CD4-positive, CD25-positive, alpha-beta regulatory T cell (primary cell): Measurements from ENCODE around the gene HK1. TPM values are rescaled to one million over a fixed set of nuclear protein-coding genes. Genes with fewer than 3 reads are reported as not detected.
A peak's percentile ranks its signal among the peaks of the same experiment; 100 is the strongest.

Source experiments
- ATAC-seq, 2 donors: fragments of 150-1000 bp; cut with Tn5 transposase; one replicate each; pipeline ENCODE4 v1.10.0; 2021; ENCODE audit warnings: low read depth in 2 of 2, moderate number of reproducible peaks in 2 of 2, moderate library complexity in 1 of 2
- DNase-seq, 3 donors: peaks; one replicate each; pipeline versions ENCODE4 v3.0.0 to v3.0.0-alpha.2; 2012 to 2022; ENCODE audit warnings: mixed read lengths in 1 of 3
- H3K27ac ChIP-seq: one replicate; pipeline ENCODE4 v1.7.0; 2013; ENCODE audit warnings: mild to moderate bottlenecking, low read length; ENCODE audit not compliant: insufficient read depth, poor library complexity, severe bottlenecking
- H3K27me3 ChIP-seq: one replicate; pipeline ENCODE4 v1.7.0; 2013; ENCODE audit warnings: low read length; ENCODE audit not compliant: control insufficient read depth, insufficient read depth
- H3K36me3 ChIP-seq: one replicate; pipeline ENCODE4 v1.7.0; 2013; ENCODE audit warnings: mild to moderate bottlenecking, low read length, moderate library complexity; ENCODE audit not compliant: control insufficient read depth, insufficient read depth
- H3K4me1 ChIP-seq: 2 replicates; pipeline ENCODE4 v1.7.0; 2013; ENCODE audit warnings: mild to moderate bottlenecking, low read length; ENCODE audit not compliant: insufficient read depth, control insufficient read depth, poor library complexity, severe bottlenecking
- H3K4me3 ChIP-seq: one replicate; pipeline ENCODE4 v1.7.0; 2013; ENCODE audit warnings: low read depth, mild to moderate bottlenecking, low read length, moderate library complexity
- H3K9me3 ChIP-seq, 2 experiments: 1 replicate in 1 of 2; 2 replicates in 1 of 2; pipeline ENCODE4 v1.7.0; 2013; ENCODE audit warnings: low read length in 2 of 2, mild to moderate bottlenecking in 1 of 2, moderate library complexity in 1 of 2; ENCODE audit not compliant: control insufficient read depth in 2 of 2
- H3K27ac Mint-ChIP-seq, 3 donors: one replicate each; pipeline ENCODE4 v1.8.0; 2020 to 2022; ENCODE audit warnings: mild to moderate bottlenecking in 3 of 3, mixed read lengths in 3 of 3, moderate library complexity in 2 of 3
- H3K27me3 Mint-ChIP-seq: one replicate; pipeline ENCODE4 v1.8.0; 2022; ENCODE audit warnings: mild to moderate bottlenecking, mixed read lengths
- H3K36me3 Mint-ChIP-seq: one replicate; pipeline ENCODE4 v1.8.0; 2020; ENCODE audit warnings: mixed read lengths
- H3K4me1 Mint-ChIP-seq, 4 donors: one replicate each; pipeline ENCODE4 v1.8.0; 2020 to 2022; ENCODE audit warnings: mixed read lengths in 4 of 4, mild to moderate bottlenecking in 1 of 4
- H3K4me3 Mint-ChIP-seq, 4 donors: one replicate each; pipeline ENCODE4 v1.8.0; 2020 to 2022; ENCODE audit warnings: mild to moderate bottlenecking in 4 of 4, mixed read lengths in 4 of 4, moderate library complexity in 3 of 4
- H3K9me3 Mint-ChIP-seq, 7 donors: one replicate each; pipeline ENCODE4 v1.8.0; 2020 to 2022; ENCODE audit warnings: mixed read lengths in 7 of 7, mild to moderate bottlenecking in 3 of 7, moderate library complexity in 2 of 7
- polyA plus RNA-seq, 4 donors: library from polyadenylated mRNA; unstranded; fragments of 300-500 nt; fragmentation: Illumina TruSeq; gene quantifications; one replicate each; pipeline ENCODE4 v1.2.3, GENCODE V29; 2021
- total RNA-seq: library from RNA; stranded (reverse); gene quantifications from one replicate; pipeline ENCODE4 v1.2.3, GENCODE V29; 2022

The HK1 gene
- total and polyA plus RNA-seq, 5 donors from 2014 or later = 86.4 to 115 (median 102) TPM

GRCh38 chr10:69336952-69337295 is 58.6 kb downstream of the HK1 start:
- peaks cover 24 to 77% (median 54%) of the 10 kb centered on the region in 4 donors for H3K4me1 Mint-ChIP-seq
- peak overlapping the region in 1 of 3 donors; percentile 7 for H3K27ac Mint-ChIP-seq
- Histone ChIP-seq H3K27me3 (no peaks in the 10 kb centered on the region), H3K36me3 (peaks cover 7% of the 10 kb centered on the region), H3K4me1 (peaks cover 40% of the 10 kb centered on the region), H3K4me3 (no peak overlapping the region), H3K27ac (no peak overlapping the region), H3K9me3 (no peaks in the 10 kb centered on the region)
- peaks cover 3% of the 10 kb centered on the region for H3K36me3 Mint-ChIP-seq
- no peak overlapping the region for H3K4me3 Mint-ChIP-seq
- H3K27me3 Mint-ChIP-seq = no peaks in the 10 kb centered on the region
- no peak for ATAC-seq
- no peak for DNase-seq
- no peaks in the 10 kb centered on the region for H3K9me3 Mint-ChIP-seq

- Histone ChIP-seq H3K9me3 (no peaks in the 10 kb centered on the region), H3K27ac (no peak overlapping the region), H3K27me3 (no peaks in the 10 kb centered on the region), H3K4me1 (peaks cover 44% of the 10 kb centered on the region), H3K4me3 (no peak overlapping the region), H3K36me3 (peaks cover 7% of the 10 kb centered on the region)
- Mint-ChIP-seq H3K4me1 (peaks cover 22 to 79% (median 58%) of the 10 kb centered on the region in 4 donors), H3K36me3 (peaks cover 5% of the 10 kb centered on the region), H3K27me3 (no peaks in the 10 kb centered on the region), H3K9me3 (no peaks in the 10 kb centered on the region), H3K27ac (peak overlapping the region; percentile 13 to 66 (median 65)), H3K4me3 (no peak overlapping the region)
- no peak for ATAC-seq
- DNase-seq = no peak
Observed at GRCh38 chr10:69337296-69338132, 59.2 kb downstream of the HK1 start.

GRCh38 chr10:69338133-69338456 is 59.8 kb downstream of the HK1 start:
- Mint-ChIP-seq H3K36me3 (peaks cover 8% of the 10 kb centered on the region), H3K4me3 (peak overlapping the region in 1 of 4 donors; percentile 60), H3K4me1 (peaks cover 23 to 79% (median 57%) of the 10 kb centered on the region in 4 donors), H3K9me3 (no peaks in the 10 kb centered on the region), H3K27ac (peak overlapping the region; percentile 42 to 66 (median 65)), H3K27me3 (no peaks in the 10 kb centered on the region)
- Histone ChIP-seq H3K27me3 (no peaks in the 10 kb centered on the region), H3K4me3 (no peak overlapping the region), H3K36me3 (peaks cover 2% of the 10 kb centered on the region), H3K4me1 (peaks cover 43% of the 10 kb centered on the region), H3K27ac (no peak overlapping the region), H3K9me3 (no peaks in the 10 kb centered on the region)
- DNase-seq = no peak
- no peak for ATAC-seq

GRCh38 chr10:69338547-69339450 is 60.5 kb downstream of the HK1 start:
- DNase-seq (no peak), ATAC-seq (no peak)
- Mint-ChIP-seq H3K9me3 (no peaks in the 10 kb centered on the region), H3K4me3 (peak overlapping the region in 1 of 4 donors; percentile 65), H3K36me3 (peaks cover 8% of the 10 kb centered on the region), H3K27ac (peak overlapping the region; percentile 42 to 91 (median 88)), H3K27me3 (no peaks in the 10 kb centered on the region), H3K4me1 (peaks cover 23 to 85% (median 62%) of the 10 kb centered on the region in 4 donors)
- H3K27ac ChIP-seq = no peak overlapping the region
- peaks cover 37% of the 10 kb centered on the region for H3K4me1 ChIP-seq
- no peak overlapping the region for H3K4me3 ChIP-seq
- no peaks in the 10 kb centered on the region for H3K9me3 ChIP-seq
- H3K27me3 ChIP-seq = no peaks in the 10 kb centered on the region
- H3K36me3 ChIP-seq = no peaks in the 10 kb centered on the region

GRCh38 chr10:69340695-69341094 is 62.4 kb downstream of the HK1 start:
- H3K36me3 Mint-ChIP-seq = peaks cover 20% of the 10 kb centered on the region
- H3K9me3 Mint-ChIP-seq = no peaks in the 10 kb centered on the region
- peak overlapping the region in 1 of 4 donors; percentile 46 for H3K4me3 Mint-ChIP-seq
- Histone ChIP-seq H3K36me3 (no peaks in the 10 kb centered on the region), H3K4me3 (no peak overlapping the region), H3K9me3 (no peaks in the 10 kb centered on the region), H3K27me3 (no peaks in the 10 kb centered on the region), H3K4me1 (peaks cover 40% of the 10 kb centered on the region), H3K27ac (no peak overlapping the region)
- peaks cover 32 to 86% (median 68%) of the 10 kb centered on the region in 4 donors for H3K4me1 Mint-ChIP-seq
- peak overlapping the region in 1 of 3 donors; percentile 46 for H3K27ac Mint-ChIP-seq
- no peaks in the 10 kb centered on the region for H3K27me3 Mint-ChIP-seq
- ATAC-seq (no peak), DNase-seq (no peak)

- peaks cover 42% of the 10 kb centered on the region for H3K4me1 ChIP-seq
- H3K27me3 ChIP-seq = no peaks in the 10 kb centered on the region
- no peaks in the 10 kb centered on the region for H3K36me3 ChIP-seq
- Mint-ChIP-seq H3K4me3 (peak overlapping the region in 2 of 4 donors; percentile 31 to 46), H3K27me3 (no peaks in the 10 kb centered on the region), H3K9me3 (no peaks in the 10 kb centered on the region), H3K36me3 (peaks cover 20% of the 10 kb centered on the region), H3K27ac (peak overlapping the region; percentile 93 to 98 (median 95)), H3K4me1 (peaks cover 37 to 88% (median 72%) of the 10 kb centered on the region in 4 donors)
- no peak for ATAC-seq
- H3K4me3 ChIP-seq = no peak overlapping the region
- H3K9me3 ChIP-seq = no peaks in the 10 kb centered on the region
- no peak for DNase-seq
- peak overlapping the region; percentile 77 for H3K27ac ChIP-seq
Observed at GRCh38 chr10:69343905-69344304, 65.6 kb downstream of the HK1 start.

GRCh38 chr10:69344591-69345252 is 66.4 kb downstream of the HK1 start:
- peak; percentile 62 to 66 for ATAC-seq
- peaks cover 50% of the 10 kb centered on the region for H3K4me1 ChIP-seq
- no peaks in the 10 kb centered on the region for H3K9me3 ChIP-seq
- Mint-ChIP-seq H3K36me3 (peaks cover 20% of the 10 kb centered on the region), H3K4me1 (peaks cover 35 to 89% (median 70%) of the 10 kb centered on the region in 4 donors), H3K9me3 (no peaks in the 10 kb centered on the region), H3K27ac (peak overlapping the region; percentile 93 to 98 (median 95)), H3K4me3 (peak overlapping the region; percentile 0 to 62 (median 38)), H3K27me3 (no peaks in the 10 kb centered on the region)
- peak overlapping the region; percentile 28 for H3K4me3 ChIP-seq
- peak in 2 of 3 donors; percentile 26 to 75 for DNase-seq
- H3K27me3 ChIP-seq = no peaks in the 10 kb centered on the region
- H3K27ac ChIP-seq = peak overlapping the region; percentile 77
- H3K36me3 ChIP-seq = no peaks in the 10 kb centered on the region
